Measurements from ENCODE around the gene ZGPAT.

The ZGPAT gene

DNA sequence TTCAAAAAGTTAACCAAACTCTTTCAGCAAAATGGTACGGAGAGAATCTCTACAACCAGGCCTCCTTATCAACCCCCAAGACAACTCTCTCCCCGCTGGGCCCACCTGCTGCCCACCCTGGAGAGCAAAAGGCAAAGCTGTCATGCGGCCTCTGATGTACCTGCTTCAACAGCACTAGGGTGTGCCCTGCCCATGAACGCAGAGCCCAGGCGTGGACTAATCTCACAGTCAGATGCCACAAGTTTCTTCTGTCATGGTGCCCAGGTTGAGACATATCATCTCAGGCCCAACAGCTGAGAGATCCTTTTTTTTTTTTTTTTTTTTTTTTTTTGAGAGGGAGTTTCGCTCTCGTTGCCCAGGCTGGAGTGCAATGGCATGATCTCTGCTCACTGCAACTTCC lies 58.1 kb downstream of the ZGPAT start:
- Histone ChIP-seq H3K36me3 (no peaks in the 10 kb centered on the region), H3K27ac (no peak overlapping the region), H3K4me3 (ENCODE audit: low read depth in 1 of 2, low read length in 1 of 2) (no peak overlapping the region), H3K4me1 (ENCODE audit: control insufficient read depth in 1 of 2, insufficient read depth in 1 of 2, low read depth in 1 of 2, low read length in 1 of 2) (no peaks in the 10 kb centered on the region), H3K27me3 (peaks cover 4% of the 10 kb centered on the region), H3K9me3 (no peaks in the 10 kb centered on the region)
- TF ChIP-seq, protein P1, sequence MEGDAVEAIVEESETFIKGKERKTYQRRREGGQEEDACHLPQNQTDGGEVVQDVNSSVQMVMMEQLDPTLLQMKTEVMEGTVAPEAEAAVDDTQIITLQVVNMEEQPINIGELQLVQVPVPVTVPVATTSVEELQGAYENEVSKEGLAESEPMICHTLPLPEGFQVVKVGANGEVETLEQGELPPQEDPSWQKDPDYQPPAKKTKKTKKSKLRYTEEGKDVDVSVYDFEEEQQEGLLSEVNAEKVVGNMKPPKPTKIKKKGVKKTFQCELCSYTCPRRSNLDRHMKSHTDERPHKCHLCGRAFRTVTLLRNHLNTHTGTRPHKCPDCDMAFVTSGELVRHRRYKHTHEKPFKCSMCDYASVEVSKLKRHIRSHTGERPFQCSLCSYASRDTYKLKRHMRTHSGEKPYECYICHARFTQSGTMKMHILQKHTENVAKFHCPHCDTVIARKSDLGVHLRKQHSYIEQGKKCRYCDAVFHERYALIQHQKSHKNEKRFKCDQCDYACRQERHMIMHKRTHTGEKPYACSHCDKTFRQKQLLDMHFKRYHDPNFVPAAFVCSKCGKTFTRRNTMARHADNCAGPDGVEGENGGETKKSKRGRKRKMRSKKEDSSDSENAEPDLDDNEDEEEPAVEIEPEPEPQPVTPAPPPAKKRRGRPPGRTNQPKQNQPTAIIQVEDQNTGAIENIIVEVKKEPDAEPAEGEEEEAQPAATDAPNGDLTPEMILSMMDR (IDR thresholded peaks at IDR 0.05), result no peak

DNA sequence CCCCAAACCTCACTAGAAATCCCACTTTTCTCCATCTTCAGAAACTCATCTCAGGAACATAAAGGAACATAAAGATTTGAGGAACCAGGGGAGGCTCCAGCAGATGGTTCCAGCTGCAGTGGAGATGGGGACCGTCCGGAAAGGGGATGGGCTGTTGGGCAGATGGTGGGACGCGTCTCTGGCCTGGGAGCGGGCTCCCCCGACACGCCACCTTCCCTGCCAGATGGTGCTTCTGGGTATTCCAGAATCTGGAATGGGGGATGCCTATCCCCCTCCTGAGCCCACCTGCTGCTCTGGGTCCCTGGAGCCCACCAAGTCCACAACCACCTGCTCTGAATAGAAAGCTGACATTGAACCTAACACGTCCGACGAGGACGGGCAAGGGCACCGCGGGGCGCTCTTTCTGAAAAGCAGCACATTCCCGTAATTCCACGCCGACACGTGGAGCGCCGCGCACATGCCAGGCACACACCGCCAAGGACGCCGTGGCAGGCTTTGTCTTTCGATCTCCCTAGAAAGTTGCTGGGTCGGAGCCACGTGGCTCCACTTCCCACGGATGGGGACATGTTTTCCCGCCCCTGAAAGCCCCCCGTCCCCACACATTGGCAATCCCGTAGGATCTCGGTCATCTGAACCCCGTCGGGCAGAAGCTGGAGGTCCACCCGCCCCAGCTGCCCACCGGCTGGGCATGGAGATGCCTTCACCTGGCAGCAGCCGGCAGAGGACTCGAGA lies 59.0 kb downstream of the ZGPAT start:
- Histone ChIP-seq H3K4me3 (ENCODE audit: low read depth in 1 of 2, low read length in 1 of 2) (no peak overlapping the region), H3K4me1 (ENCODE audit: control insufficient read depth in 1 of 2, insufficient read depth in 1 of 2, low read depth in 1 of 2, low read length in 1 of 2) (no peaks in the 10 kb centered on the region), H3K9me3 (no peaks in the 10 kb centered on the region), H3K36me3 (no peaks in the 10 kb centered on the region), H3K27ac (no peak overlapping the region), H3K27me3 (peaks cover 4% of the 10 kb centered on the region)
- TF ChIP-seq, protein P1 (IDR thresholded peaks at IDR 0.05), result no peak

DNA sequence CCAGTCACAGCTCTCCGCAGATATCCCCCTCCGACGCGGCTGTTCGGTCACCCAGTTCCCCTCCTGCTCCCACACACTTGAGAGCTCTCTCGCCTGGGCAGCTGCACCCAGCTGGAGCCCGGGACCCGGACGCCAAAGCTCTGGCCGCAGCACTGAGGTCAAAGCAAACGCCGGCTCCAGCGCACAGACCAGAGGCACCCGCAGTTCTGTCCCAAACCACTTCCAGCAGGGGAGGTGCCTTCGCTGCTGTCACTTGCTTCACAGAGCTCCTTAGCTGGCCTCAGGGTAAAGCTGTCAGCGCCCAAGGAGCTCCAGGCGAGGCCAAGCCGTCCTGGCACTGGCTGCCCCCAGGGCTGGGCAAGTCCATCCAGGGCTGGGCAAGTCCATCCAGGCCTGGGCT lies 59.6 kb downstream of the ZGPAT start:
- H3K27me3 ChIP-seq, result peaks cover under 1% of the 10 kb centered on the region
- TF ChIP-seq, protein P1 (IDR thresholded peaks at IDR 0.05), result no peak
- no peak overlapping the region for H3K4me3 ChIP-seq (ENCODE audit: low read depth in 1 of 2, low read length in 1 of 2)
- no peaks in the 10 kb centered on the region for H3K9me3 ChIP-seq
- no peak overlapping the region for H3K27ac ChIP-seq
- H3K36me3 ChIP-seq, result no peaks in the 10 kb centered on the region
- no peaks in the 10 kb centered on the region for H3K4me1 ChIP-seq (ENCODE audit: control insufficient read depth in 1 of 2, insufficient read depth in 1 of 2, low read depth in 1 of 2, low read length in 1 of 2)

DNA sequence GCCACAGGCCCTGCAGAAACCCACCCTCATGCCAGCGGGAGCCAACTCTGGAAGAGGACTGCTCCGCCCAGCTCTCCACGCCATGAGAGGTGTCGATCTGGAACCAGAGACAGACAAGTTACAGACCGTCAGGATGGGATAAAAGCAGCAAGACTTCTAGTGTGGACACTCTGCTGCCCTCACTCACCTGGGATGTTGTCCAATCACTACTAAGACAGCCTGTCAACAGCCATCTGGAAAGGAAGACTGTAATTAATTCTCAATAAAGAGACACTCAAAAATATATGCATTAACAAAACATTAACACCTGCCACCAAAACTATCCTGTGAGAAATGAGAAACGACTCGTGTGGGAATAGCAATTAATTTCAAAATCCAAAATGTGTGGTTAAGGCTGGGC lies 60.0 kb downstream of the ZGPAT start:
- Histone ChIP-seq H3K36me3 (no peaks in the 10 kb centered on the region), H3K4me3 (ENCODE audit: low read depth in 1 of 2, low read length in 1 of 2) (no peak overlapping the region), H3K27ac (no peak overlapping the region), H3K4me1 (ENCODE audit: control insufficient read depth in 1 of 2, insufficient read depth in 1 of 2, low read depth in 1 of 2, low read length in 1 of 2) (no peaks in the 10 kb centered on the region), H3K9me3 (no peaks in the 10 kb centered on the region), H3K27me3 (no peaks in the 10 kb centered on the region)
- TF ChIP-seq, protein P1 (IDR thresholded peaks at IDR 0.05), result no peak

DNA sequence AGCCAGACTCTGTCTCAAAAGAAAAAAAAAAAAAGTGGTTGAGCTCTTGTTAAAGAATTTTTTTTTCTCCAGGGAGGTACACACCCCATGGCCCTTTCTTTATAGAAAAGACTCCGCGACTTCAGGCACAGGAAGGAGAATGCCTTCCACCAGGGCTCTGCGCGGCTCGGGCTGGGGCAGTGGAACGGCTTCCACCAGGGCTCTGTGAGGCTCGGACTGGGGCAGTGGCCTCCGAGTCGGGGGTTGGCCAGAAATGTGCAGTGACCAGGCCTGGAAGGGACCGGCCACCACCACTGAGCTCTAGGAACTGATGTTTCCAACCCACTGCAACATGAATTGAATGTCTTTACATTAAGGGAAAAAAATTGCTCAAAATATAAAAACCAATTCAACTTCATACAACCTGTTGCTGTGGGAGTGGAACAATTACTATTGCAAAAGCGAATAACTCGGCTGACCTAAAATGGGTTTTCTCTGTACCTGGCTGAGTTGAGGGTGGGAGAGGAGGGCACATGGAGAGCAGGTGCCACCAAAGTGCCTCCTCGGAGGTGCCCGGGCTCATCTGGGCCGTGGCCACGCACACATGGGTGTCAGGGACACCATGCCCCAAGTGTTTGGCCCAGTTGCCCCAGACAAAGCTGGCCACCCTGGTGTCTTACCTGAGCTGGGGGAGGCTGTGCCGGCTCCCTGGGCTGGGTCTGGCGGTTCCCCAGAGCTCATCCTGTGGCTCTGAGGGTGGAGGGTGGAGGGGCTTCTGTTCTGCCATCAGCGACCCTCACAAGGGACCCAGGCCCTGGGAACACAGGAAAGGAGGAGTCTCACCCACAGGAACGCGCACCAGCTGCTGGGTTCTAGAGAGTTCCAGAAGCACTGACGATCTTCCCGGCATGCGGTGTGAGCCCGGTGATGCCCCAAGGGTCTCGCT lies 61.0 kb downstream of the ZGPAT start:
- Histone ChIP-seq H3K36me3 (no peaks in the 10 kb centered on the region), H3K9me3 (no peaks in the 10 kb centered on the region), H3K27ac (no peak overlapping the region), H3K4me3 (ENCODE audit: low read depth in 1 of 2, low read length in 1 of 2) (no peak overlapping the region), H3K27me3 (peaks cover 4% of the 10 kb centered on the region), H3K4me1 (ENCODE audit: control insufficient read depth in 1 of 2, insufficient read depth in 1 of 2, low read depth in 1 of 2, low read length in 1 of 2) (no peaks in the 10 kb centered on the region)
- TF ChIP-seq, protein P1 (IDR thresholded peaks at IDR 0.05), result no peak
